GM18870 (cell line): ENCODE data around the gene DMP1.
"Not testable (repeated sequence)": the region's sequence is repeated elsewhere in the genome, so short reads cannot be mapped to it uniquely, and the experiment has no call there.

Source experiments
- ATAC-seq: cut with Tn5 transposase; IDR thresholded peaks from one replicate; pipeline ENCODE4 v1.9.1; 2021; ENCODE audit warnings: moderate library complexity; ENCODE audit not compliant: unreplicated experiment

The DMP1 gene

GRCh38 chr4:87680271-87680670 lies 30.2 kb downstream of the DMP1 start:
- ATAC-seq: no peak

GRCh38 chr4:87688316-87688715 lies 38.2 kb downstream of the DMP1 start:
- ATAC-seq: no peak

GRCh38 chr4:87690947-87691346 lies 40.9 kb downstream of the DMP1 start:
- not testable (repeated sequence) for ATAC-seq

- ATAC-seq: not testable (repeated sequence)
Observed at GRCh38 chr4:87692060-87692459, 42.0 kb downstream of the DMP1 start.

- ATAC-seq: no peak
Observed at GRCh38 chr4:87697272-87697671, 47.2 kb downstream of the DMP1 start.

GRCh38 chr4:87697945-87698344 lies 47.9 kb downstream of the DMP1 start:
- no peak for ATAC-seq

- ATAC-seq: no peak
Observed at GRCh38 chr4:87698394-87698793, 48.3 kb downstream of the DMP1 start.

- ATAC-seq: no peak
Observed at GRCh38 chr4:87704001-87704400, 53.9 kb downstream of the DMP1 start.

- ATAC-seq: no peak
Observed at GRCh38 chr4:87707279-87707918, 57.3 kb downstream of the DMP1 start.
